ENCODE measurements around the gene UBE2D2. TPM values are rescaled to one million over a fixed set of nuclear protein-coding genes. Genes with fewer than 3 reads are reported as not detected.

The UBE2D2 gene
- total and polyA plus RNA-seq, 10 of the 15 experiments (the other 5 are each of a cell fraction or from before 2014, with no cell fraction given): 58.6 to 245 (median 128) TPM

DNA sequence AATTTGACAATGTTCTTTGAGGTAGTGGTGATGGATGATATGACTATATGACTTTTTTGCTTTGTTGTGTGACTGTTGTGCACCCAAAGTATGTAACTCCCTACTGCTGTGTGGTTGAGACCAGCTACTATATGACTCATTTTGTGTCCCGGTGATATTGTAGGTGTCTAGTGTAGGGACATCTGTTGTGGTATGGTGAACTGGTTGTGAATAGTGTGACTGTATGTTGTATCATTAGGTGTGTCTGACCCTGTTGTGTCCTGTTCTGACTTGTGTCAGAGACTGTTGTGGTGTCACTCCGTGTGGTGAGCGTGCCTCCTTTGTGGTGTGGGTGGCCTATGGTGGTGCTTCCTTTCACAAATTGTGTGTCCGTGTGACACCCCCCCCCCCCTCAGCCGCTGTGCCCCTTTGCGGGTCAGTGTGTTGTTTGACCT lies 75.9 kb downstream of the UBE2D2 start (continued):
- TF ChIP-seq SPI1 (IDR thresholded peaks at IDR 0.05; ENCODE audit: borderline replicate concordance, insufficient read depth, low read depth, low read length) (no peak), PAX5 (IDR thresholded peaks at IDR 0.05; ENCODE audit: borderline replicate concordance, low read depth, low read length) (peak; percentile 76; the same call in 1 of the 2 replicates), HDAC6 (IDR thresholded peaks at IDR 0.05; ENCODE audit: unreplicated experiment) (no peak), TAF1 (IDR thresholded peaks at IDR 0.05; ENCODE audit: borderline replicate concordance, low read depth, low read length) (no peak), KDM1A (IDR thresholded peaks at IDR 0.05; ENCODE audit: borderline replicate concordance) (no peak), KLF5 (IDR thresholded peaks at IDR 0.05; ENCODE audit: partially characterized antibody) (no peak), RAD21 (IDR thresholded peaks at IDR 0.05; ENCODE audit: insufficient read depth, low read depth, low read length) (no peak), STAT1 (conservative IDR thresholded peaks at IDR 0.05) (no peak), LARP7 (IDR thresholded peaks at IDR 0.05) (no peak), ZNF622 (IDR thresholded peaks at IDR 0.05) (no peak), TBL1XR1 (IDR thresholded peaks at IDR 0.05; ENCODE audit: low read depth, low read length) (no peak), NFIC (IDR thresholded peaks at IDR 0.05; ENCODE audit: low read depth, low read length) (no peak), JUNB (IDR thresholded peaks at IDR 0.05) (peak; percentile 86), RAD51 (IDR thresholded peaks at IDR 0.05) (no peak), RFX5 (IDR thresholded peaks at IDR 0.05; ENCODE audit: low read depth, low read length) (no peak)
- TF ChIP-seq, protein P1, sequence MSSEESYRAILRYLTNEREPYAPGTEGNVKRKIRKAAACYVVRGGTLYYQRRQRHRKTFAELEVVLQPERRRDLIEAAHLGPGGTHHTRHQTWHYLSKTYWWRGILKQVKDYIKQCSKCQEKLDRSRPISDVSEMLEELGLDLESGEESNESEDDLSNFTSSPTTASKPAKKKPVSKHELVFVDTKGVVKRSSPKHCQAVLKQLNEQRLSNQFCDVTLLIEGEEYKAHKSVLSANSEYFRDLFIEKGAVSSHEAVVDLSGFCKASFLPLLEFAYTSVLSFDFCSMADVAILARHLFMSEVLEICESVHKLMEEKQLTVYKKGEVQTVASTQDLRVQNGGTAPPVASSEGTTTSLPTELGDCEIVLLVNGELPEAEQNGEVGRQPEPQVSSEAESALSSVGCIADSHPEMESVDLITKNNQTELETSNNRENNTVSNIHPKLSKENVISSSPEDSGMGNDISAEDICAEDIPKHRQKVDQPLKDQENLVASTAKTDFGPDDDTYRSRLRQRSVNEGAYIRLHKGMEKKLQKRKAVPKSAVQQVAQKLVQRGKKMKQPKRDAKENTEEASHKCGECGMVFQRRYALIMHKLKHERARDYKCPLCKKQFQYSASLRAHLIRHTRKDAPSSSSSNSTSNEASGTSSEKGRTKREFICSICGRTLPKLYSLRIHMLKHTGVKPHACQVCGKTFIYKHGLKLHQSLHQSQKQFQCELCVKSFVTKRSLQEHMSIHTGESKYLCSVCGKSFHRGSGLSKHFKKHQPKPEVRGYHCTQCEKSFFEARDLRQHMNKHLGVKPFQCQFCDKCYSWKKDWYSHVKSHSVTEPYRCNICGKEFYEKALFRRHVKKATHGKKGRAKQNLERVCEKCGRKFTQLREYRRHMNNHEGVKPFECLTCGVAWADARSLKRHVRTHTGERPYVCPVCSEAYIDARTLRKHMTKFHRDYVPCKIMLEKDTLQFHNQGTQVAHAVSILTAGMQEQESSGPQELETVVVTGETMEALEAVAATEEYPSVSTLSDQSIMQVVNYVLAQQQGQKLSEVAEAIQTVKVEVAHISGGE (CRISPR knock-in tag; IDR thresholded peaks at IDR 0.05): no peak
- TF ChIP-seq, protein P2, sequence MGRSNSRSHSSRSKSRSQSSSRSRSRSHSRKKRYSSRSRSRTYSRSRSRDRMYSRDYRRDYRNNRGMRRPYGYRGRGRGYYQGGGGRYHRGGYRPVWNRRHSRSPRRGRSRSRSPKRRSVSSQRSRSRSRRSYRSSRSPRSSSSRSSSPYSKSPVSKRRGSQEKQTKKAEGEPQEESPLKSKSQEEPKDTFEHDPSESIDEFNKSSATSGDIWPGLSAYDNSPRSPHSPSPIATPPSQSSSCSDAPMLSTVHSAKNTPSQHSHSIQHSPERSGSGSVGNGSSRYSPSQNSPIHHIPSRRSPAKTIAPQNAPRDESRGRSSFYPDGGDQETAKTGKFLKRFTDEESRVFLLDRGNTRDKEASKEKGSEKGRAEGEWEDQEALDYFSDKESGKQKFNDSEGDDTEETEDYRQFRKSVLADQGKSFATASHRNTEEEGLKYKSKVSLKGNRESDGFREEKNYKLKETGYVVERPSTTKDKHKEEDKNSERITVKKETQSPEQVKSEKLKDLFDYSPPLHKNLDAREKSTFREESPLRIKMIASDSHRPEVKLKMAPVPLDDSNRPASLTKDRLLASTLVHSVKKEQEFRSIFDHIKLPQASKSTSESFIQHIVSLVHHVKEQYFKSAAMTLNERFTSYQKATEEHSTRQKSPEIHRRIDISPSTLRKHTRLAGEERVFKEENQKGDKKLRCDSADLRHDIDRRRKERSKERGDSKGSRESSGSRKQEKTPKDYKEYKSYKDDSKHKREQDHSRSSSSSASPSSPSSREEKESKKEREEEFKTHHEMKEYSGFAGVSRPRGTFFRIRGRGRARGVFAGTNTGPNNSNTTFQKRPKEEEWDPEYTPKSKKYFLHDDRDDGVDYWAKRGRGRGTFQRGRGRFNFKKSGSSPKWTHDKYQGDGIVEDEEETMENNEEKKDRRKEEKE (IDR thresholded peaks at IDR 0.05): no peak
- TF ChIP-seq, protein P3, sequence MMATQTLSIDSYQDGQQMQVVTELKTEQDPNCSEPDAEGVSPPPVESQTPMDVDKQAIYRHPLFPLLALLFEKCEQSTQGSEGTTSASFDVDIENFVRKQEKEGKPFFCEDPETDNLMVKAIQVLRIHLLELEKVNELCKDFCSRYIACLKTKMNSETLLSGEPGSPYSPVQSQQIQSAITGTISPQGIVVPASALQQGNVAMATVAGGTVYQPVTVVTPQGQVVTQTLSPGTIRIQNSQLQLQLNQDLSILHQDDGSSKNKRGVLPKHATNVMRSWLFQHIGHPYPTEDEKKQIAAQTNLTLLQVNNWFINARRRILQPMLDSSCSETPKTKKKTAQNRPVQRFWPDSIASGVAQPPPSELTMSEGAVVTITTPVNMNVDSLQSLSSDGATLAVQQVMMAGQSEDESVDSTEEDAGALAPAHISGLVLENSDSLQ (IDR thresholded peaks at IDR 0.05): 0 out of 2 replicates have a peak, but pooled peaks have one; percentile 6
- TF ChIP-seq, protein P4, sequence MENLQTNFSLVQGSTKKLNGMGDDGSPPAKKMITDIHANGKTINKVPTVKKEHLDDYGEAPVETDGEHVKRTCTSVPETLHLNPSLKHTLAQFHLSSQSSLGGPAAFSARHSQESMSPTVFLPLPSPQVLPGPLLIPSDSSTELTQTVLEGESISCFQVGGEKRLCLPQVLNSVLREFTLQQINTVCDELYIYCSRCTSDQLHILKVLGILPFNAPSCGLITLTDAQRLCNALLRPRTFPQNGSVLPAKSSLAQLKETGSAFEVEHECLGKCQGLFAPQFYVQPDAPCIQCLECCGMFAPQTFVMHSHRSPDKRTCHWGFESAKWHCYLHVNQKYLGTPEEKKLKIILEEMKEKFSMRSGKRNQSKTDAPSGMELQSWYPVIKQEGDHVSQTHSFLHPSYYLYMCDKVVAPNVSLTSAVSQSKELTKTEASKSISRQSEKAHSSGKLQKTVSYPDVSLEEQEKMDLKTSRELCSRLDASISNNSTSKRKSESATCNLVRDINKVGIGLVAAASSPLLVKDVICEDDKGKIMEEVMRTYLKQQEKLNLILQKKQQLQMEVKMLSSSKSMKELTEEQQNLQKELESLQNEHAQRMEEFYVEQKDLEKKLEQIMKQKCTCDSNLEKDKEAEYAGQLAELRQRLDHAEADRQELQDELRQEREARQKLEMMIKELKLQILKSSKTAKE (IDR thresholded peaks at IDR 0.05; ENCODE audit: low read depth, poor library complexity, severe bottlenecking): peak; percentile 71
- TF ChIP-seq, protein P5, sequence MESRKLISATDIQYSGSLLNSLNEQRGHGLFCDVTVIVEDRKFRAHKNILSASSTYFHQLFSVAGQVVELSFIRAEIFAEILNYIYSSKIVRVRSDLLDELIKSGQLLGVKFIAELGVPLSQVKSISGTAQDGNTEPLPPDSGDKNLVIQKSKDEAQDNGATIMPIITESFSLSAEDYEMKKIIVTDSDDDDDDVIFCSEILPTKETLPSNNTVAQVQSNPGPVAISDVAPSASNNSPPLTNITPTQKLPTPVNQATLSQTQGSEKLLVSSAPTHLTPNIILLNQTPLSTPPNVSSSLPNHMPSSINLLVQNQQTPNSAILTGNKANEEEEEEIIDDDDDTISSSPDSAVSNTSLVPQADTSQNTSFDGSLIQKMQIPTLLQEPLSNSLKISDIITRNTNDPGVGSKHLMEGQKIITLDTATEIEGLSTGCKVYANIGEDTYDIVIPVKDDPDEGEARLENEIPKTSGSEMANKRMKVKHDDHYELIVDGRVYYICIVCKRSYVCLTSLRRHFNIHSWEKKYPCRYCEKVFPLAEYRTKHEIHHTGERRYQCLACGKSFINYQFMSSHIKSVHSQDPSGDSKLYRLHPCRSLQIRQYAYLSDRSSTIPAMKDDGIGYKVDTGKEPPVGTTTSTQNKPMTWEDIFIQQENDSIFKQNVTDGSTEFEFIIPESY (IDR thresholded peaks at IDR 0.05): no peak
